HepG2 (cell line): ENCODE data around the gene ITGB8. TPM values are rescaled to one million over a fixed set of nuclear protein-coding genes. Genes with fewer than 3 reads are reported as not detected.

Source experiments
- ATAC-seq: fragments of 200-7000 bp; cut with Tn5 transposase; 3 replicates; pipeline ENCODE4 v1.9.1; 2020; ENCODE audit warnings: mild to moderate bottlenecking, moderate library complexity
- BruUV-seq: library from RNA; stranded (reverse); fragments of 400-500 nt; replicated peaks from 2 replicates; lab custom pipeline; 2021; lab: Mats Ljungman, UMichigan
- CTCF ChIA-PET: fragments of 300-600 bp; formaldehyde crosslinking; extraction: SDS; loops from one replicate; lab custom pipeline; 2021; ENCODE audit warnings: low total read pairs, inconsistent platforms, low intra/inter-chr PET ratio; lab: Yijun Ruan, JAX
- POLR2A ChIA-PET: fragments of 350-600 bp; sonication (Branson Sonifier 250); formaldehyde crosslinking; loops from one replicate; lab custom pipeline; 2020; ENCODE audit warnings: antibody characterized with exemption, inconsistent platforms; lab: Yijun Ruan, JAX
- DNase-seq: peaks from one replicate; pipeline ENCODE4 v3.0.0-alpha.2; 2015; ENCODE audit warnings: low spot score
- FAIRE-seq: peaks from 3 replicates; lab custom pipeline; 2011; peaks lifted over from hg19 to GRCh38; lab: Jason Lieb, UNC
- H2AFZ ChIP-seq: one replicate; pipeline ENCODE4 v1.6.1; 2011; ENCODE audit warnings: low read length, inconsistent platforms
- H3K27ac ChIP-seq: fragments of 300-600 bp; 3 replicates; pipeline ENCODE4 v1.8.0; 2011; ENCODE audit warnings: mixed run types, mild to moderate bottlenecking, mixed read lengths, low read length, inconsistent platforms; ENCODE audit not compliant: insufficient read depth; ENCODE audit errors: extremely low read length
- H3K27me3 ChIP-seq, 2 experiments: fragments of 200-600 bp in 1 of 2; 2 replicates in 1 of 2; 3 replicates in 1 of 2; pipeline versions ENCODE4 v1.6.0 to v1.8.0; 2011; ENCODE audit warnings: low read length in 2 of 2, mild to moderate bottlenecking in 2 of 2, moderate library complexity in 2 of 2, inconsistent platforms in 1 of 2; ENCODE audit not compliant: insufficient read depth in 2 of 2, control insufficient read depth in 1 of 2
- H3K36me3 ChIP-seq, 2 experiments: fragments of 200-600 bp in 1 of 2; replicated peaks in 1 of 2; 2 replicates in 1 of 2; 3 replicates in 1 of 2; pipeline versions ENCODE4 v1.5.1 to v1.8.0; 2011; ENCODE audit warnings: low read length in 2 of 2, inconsistent platforms in 1 of 2; ENCODE audit not compliant: insufficient read depth in 2 of 2, control insufficient read depth in 1 of 2
- H3K4me1 ChIP-seq: 2 replicates; pipeline ENCODE4 v1.5.1; 2012; ENCODE audit warnings: low read length, inconsistent platforms; ENCODE audit not compliant: insufficient read depth
- H3K4me2 ChIP-seq: 2 replicates; pipeline ENCODE4 v1.6.0; 2011; ENCODE audit warnings: low read depth, low read length, inconsistent platforms
- H3K4me3 ChIP-seq, 3 experiments: fragments of 200-600 bp in 1 of 3; sonication (generic), shearing (Covaris generic) in 1 of 3; replicated peaks in 1 of 3; 2 replicates each; pipeline ENCODE4 v1.5.1; 2011 to 2016; ENCODE audit warnings: low read length in 3 of 3, inconsistent platforms in 2 of 3, low read depth in 2 of 3, mild to moderate bottlenecking in 2 of 3, control low read depth in 1 of 3, mixed read lengths in 1 of 3; ENCODE audit not compliant: insufficient read depth in 1 of 3
- H3K79me2 ChIP-seq: one replicate; pipeline ENCODE4 v1.6.1; 2011; ENCODE audit warnings: low read length, inconsistent platforms; ENCODE audit not compliant: insufficient read depth
- H3K9ac ChIP-seq: 2 replicates; pipeline ENCODE4 v1.6.0; 2011; ENCODE audit warnings: mild to moderate bottlenecking, low read depth, low read length, inconsistent platforms; ENCODE audit not compliant: insufficient read depth
- H3K9me3 ChIP-seq: 2 replicates; pipeline ENCODE4 v1.5.1; 2012; ENCODE audit warnings: mild to moderate bottlenecking, low read length
- H4K20me1 ChIP-seq: 2 replicates; pipeline ENCODE4 v1.6.0; 2011; ENCODE audit warnings: inconsistent platforms, mild to moderate bottlenecking, low read length, moderate library complexity; ENCODE audit not compliant: insufficient read depth
- FOXC1 ChIP-seq: sonication (generic); formaldehyde crosslinking; IDR thresholded peaks from 2 replicates; pipeline ENCODE4 v1.8.0; 2022; ENCODE audit warnings: mild to moderate bottlenecking, missing genetic modification reagents, borderline replicate concordance
- GPN1 ChIP-seq: sonication (generic); formaldehyde crosslinking; IDR thresholded peaks from 2 replicates; pipeline ENCODE4 v1.5.1; 2020; ENCODE audit warnings: missing genetic modification reagents, borderline replicate concordance
- HDAC1 ChIP-seq: sonication (generic); formaldehyde crosslinking; IDR thresholded peaks from 2 replicates; pipeline ENCODE4 v1.5.1; 2020; ENCODE audit warnings: mild to moderate bottlenecking, missing genetic modification reagents
- MAFF ChIP-seq: IDR thresholded peaks from 2 replicates; pipeline ENCODE4 v1.6.1; 2011; ENCODE audit warnings: low read depth, low read length, improper control_type of control experiment
- MLLT10 ChIP-seq: sonication (generic); formaldehyde crosslinking; IDR thresholded peaks from 2 replicates; pipeline ENCODE4 v1.4.0; 2020; ENCODE audit warnings: missing genetic modification reagents
- NBN ChIP-seq: fragments of 450-650 bp; conservative IDR thresholded peaks from 2 replicates; pipeline ENCODE4 v1.6.1; 2017
- REXO4 ChIP-seq: sonication (generic); formaldehyde crosslinking; IDR thresholded peaks from 2 replicates; pipeline ENCODE4 v1.8.0; 2022; ENCODE audit warnings: missing genetic modification reagents, mild to moderate bottlenecking, borderline replicate concordance
- SMC3 ChIP-seq: IDR thresholded peaks from 2 replicates; pipeline ENCODE4 v1.6.1; 2011; ENCODE audit warnings: low read length, improper control_type of control experiment
- SNAPC2 ChIP-seq: sonication (generic); formaldehyde crosslinking; IDR thresholded peaks from 2 replicates; pipeline ENCODE4 v1.8.1; 2022; ENCODE audit warnings: mild to moderate bottlenecking, missing genetic modification reagents
- SP4 ChIP-seq: sonication (generic); formaldehyde crosslinking; IDR thresholded peaks from 2 replicates; pipeline ENCODE4 v1.8.1; 2023; ENCODE audit warnings: mild to moderate bottlenecking, missing genetic modification reagents
- SYNCRIP ChIP-seq: fragments of 200-400 bp; formaldehyde crosslinking; IDR thresholded peaks from 2 replicates; pipeline ENCODE4 v1.6.1; 2018; ENCODE audit warnings: mild to moderate bottlenecking, low read depth, low read length; ENCODE audit not compliant: insufficient read depth
- ZFP36 ChIP-seq: fragments of 150-350 bp; IDR thresholded peaks from 2 replicates; pipeline ENCODE4 v1.6.1; 2018; ENCODE audit warnings: borderline replicate concordance, low read length, low read depth; ENCODE audit not compliant: partially characterized antibody
- ZNF768 ChIP-seq: sonication (generic); formaldehyde crosslinking; IDR thresholded peaks from 2 replicates; pipeline ENCODE4 v1.4.0; 2020; ENCODE audit warnings: missing genetic modification reagents
- ZNF776 ChIP-seq: sonication (generic); formaldehyde crosslinking; IDR thresholded peaks from 2 replicates; pipeline ENCODE4 v1.4.0; 2020; ENCODE audit warnings: mild to moderate bottlenecking, missing genetic modification reagents
- ZSCAN30 ChIP-seq: sonication (generic); formaldehyde crosslinking; IDR thresholded peaks from 2 replicates; pipeline ENCODE4 v1.5.0; 2020; ENCODE audit warnings: mild to moderate bottlenecking, missing genetic modification reagents
- WGBS: methylation state at CpG from one replicate; pipeline ENCODE4 v1.1.6; 2017; ENCODE audit warnings: low lambda C conversion rate; 5-methylcytosine and 5-hydroxymethylcytosine counted together
- in situ Hi-C: cut with HindIII; loops from 2 replicates; pipeline ENCODE4 v1.10.0; 2017; ENCODE audit warnings: low pct_unique_long_range_greater_than_20kb; ENCODE audit not compliant: extremely low pct_ligation_motif_present
- intact Hi-C: fragments of 100-400 bp; cut with micrococcal nuclease; formaldehyde crosslinking; loops from one replicate; pipeline ENCODE4 v1.10.0; 2022; ENCODE audit not compliant: unreplicated experiment
- polyA plus RNA-seq, 8 experiments: library from polyadenylated mRNA; depleted of rRNA in 3 of 8; stranded (reverse) in 7 of 8; unstranded in 1 of 8; fragments of >200 nt; fragmentation: Illumina TruSeq in 4 of 8; extraction: Trizol in 4 of 8; gene quantifications; 2 replicates each; pipeline versions ENCODE4 v1.2.1 to v1.2.3, GENCODE V29; 2011 to 2016; ENCODE audit warnings: low read depth in 4 of 8, missing spikeins in 1 of 8, mixed read lengths in 1 of 8; ENCODE audit not compliant: insufficient read depth in 1 of 8
- total RNA-seq, 5 experiments: library from RNA; depleted of rRNA; stranded (reverse); fragments of >200 nt; fragmentation: Illumina TruSeq; extraction: Trizol; gene quantifications; 2 replicates each; pipeline ENCODE4 v1.2.3, GENCODE V29; 2016; ENCODE audit warnings: low read depth in 1 of 5
- TF ChIP-seq, protein P1 (sequence below): sonication (generic); formaldehyde crosslinking; IDR thresholded peaks from 2 replicates; pipeline ENCODE4 v1.4.0; 2020; ENCODE audit warnings: missing genetic modification reagents
- TF ChIP-seq, protein P2 (sequence below): sonication (generic); formaldehyde crosslinking; IDR thresholded peaks from 2 replicates; pipeline ENCODE4 v1.5.0; 2020; ENCODE audit warnings: mild to moderate bottlenecking, low read depth, missing genetic modification reagents, borderline replicate concordance
- TF ChIP-seq, protein P3 (sequence below): IDR thresholded peaks from 2 replicates; pipeline ENCODE4 v1.6.1; 2016; ENCODE audit warnings: mild to moderate bottlenecking
- TF ChIP-seq, protein P4 (sequence below): sonication (generic); formaldehyde crosslinking; IDR thresholded peaks from 2 replicates; pipeline ENCODE4 v1.4.0; 2020; ENCODE audit warnings: missing genetic modification reagents, mild to moderate bottlenecking, borderline replicate concordance

The ITGB8 gene
- total and polyA plus RNA-seq, 2 of the 13 experiments (the other 11 are each of a cell fraction or from before 2014, with no cell fraction given) = 0.01 TPM; not detected in 1

DNA sequence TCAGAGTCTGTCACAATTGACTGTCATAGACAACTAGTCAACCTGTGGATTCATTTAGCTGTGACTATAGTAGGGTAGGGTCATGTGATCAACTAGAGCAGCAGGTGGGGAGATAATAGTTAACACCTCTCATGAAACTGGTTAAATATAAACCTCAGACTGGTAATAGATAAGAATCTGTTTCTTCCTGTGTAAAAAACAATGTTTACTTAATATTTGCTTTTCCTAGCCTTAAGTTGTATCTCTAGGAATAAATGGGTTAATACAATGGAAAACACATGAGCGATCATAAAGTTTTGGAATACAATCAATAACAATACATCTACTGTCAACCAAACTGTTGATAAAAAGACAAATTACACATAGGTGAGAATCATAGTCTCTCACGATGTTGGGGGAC is 43.4 kb upstream of the ITGB8 start:
- TF ChIP-seq HDAC1 (no peak), SMC3 (no peak), REXO4 (no peak), ZNF776 (no peak), NBN (no peak), ZFP36 (no peak), ZSCAN30 (CRISPR knock-in tag) (no peak)
- TF ChIP-seq, protein P1, sequence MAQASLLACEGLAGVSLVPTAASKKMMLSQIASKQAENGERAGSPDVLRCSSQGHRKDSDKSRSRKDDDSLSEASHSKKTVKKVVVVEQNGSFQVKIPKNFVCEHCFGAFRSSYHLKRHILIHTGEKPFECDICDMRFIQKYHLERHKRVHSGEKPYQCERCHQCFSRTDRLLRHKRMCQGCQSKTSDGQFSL = no peak
- 22% methylated on average over 2 of the region's 2 CpGs for WGBS
- no peak for ATAC-seq

DNA sequence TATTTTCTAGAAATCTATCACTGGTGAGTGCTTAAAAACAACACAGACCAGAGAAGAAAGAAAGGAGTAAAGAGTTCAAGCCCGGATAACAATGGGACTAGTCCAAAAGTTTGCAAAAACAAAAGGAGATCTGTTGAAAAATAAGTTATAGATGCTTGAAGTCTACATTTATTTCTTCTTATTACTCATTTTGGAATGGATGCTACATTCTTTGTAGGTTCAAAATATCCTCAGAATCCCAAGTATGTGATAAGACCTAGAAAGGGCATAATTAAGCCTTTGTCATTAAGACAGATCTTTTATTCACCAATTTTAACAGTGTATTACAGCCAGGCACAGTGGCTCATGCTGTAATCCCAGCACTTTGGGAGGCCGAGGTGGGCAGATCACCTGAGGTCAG is 42.7 kb upstream of the ITGB8 start:
- H3K4me1 ChIP-seq = no peaks in the 10 kb centered on the region
- WGBS = 1% methylated on average over 2 of the region's 2 CpGs
- DNase-seq (no peak), FAIRE-seq (no peak), ATAC-seq (no peak)
- no peak overlapping the region for H3K4me3 ChIP-seq
- no peaks in the 10 kb centered on the region for H3K9me3 ChIP-seq
- no peaks in the 10 kb centered on the region for H3K79me2 ChIP-seq
- no peaks in the 10 kb centered on the region for H3K36me3 ChIP-seq
- H3K4me2 ChIP-seq = no peak overlapping the region
- no peaks in the 10 kb centered on the region for H3K27me3 ChIP-seq
- in situ Hi-C loops (no loop called here), intact Hi-C loops (no loop called here)
- no peak overlapping the region for H3K27ac ChIP-seq
- CTCF ChIA-PET = no interaction called here
- H3K9ac ChIP-seq = no peak overlapping the region
- no TSS peak for BruUV-seq
- H2AFZ ChIP-seq = no peak overlapping the region
- no peaks in the 10 kb centered on the region for H4K20me1 ChIP-seq
- POLR2A ChIA-PET = no interaction called here
- TF ChIP-seq, protein P2, sequence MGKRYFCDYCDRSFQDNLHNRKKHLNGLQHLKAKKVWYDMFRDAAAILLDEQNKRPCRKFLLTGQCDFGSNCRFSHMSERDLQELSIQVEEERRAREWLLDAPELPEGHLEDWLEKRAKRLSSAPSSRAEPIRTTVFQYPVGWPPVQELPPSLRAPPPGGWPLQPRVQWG (CRISPR knock-in tag) = no peak
- TF ChIP-seq MLLT10 (CRISPR knock-in tag) = no peak
- no peak for TF ChIP-seq SNAPC2 (CRISPR knock-in tag)
- no peak for TF ChIP-seq FOXC1
- TF ChIP-seq SP4 (CRISPR knock-in tag) = no peak
- TF ChIP-seq, protein P3, sequence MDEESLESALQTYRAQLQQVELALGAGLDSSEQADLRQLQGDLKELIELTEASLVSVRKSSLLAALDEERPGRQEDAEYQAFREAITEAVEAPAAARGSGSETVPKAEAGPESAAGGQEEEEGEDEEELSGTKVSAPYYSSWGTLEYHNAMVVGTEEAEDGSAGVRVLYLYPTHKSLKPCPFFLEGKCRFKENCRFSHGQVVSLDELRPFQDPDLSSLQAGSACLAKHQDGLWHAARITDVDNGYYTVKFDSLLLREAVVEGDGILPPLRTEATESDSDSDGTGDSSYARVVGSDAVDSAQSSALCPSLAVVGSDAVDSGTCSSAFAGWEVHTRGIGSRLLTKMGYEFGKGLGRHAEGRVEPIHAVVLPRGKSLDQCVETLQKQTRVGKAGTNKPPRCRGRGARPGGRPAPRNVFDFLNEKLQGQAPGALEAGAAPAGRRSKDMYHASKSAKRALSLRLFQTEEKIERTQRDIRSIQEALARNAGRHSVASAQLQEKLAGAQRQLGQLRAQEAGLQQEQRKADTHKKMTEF (CRISPR knock-in tag) = no peak
- no peak for TF ChIP-seq SYNCRIP
- no peak for TF ChIP-seq GPN1 (CRISPR knock-in tag)
- TF ChIP-seq, protein P4, sequence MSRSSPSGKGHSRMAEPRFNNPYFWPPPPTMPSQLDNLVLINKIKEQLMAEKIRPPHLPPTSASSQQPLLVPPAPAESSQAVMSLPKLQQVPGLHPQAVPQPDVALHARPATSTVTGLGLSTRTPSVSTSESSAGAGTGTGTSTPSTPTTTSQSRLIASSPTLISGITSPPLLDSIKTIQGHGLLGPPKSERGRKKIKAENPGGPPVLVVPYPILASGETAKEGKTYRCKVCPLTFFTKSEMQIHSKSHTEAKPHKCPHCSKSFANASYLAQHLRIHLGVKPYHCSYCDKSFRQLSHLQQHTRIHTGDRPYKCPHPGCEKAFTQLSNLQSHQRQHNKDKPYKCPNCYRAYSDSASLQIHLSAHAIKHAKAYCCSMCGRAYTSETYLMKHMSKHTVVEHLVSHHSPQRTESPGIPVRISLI (CRISPR knock-in tag) = no peak
- no peak for TF ChIP-seq MAFF
- TF ChIP-seq ZNF768 = no peak

More for the DNA sequence above, 43.4 kb upstream of the ITGB8 start:
- Histone ChIP-seq H3K36me3 (no peaks in the 10 kb centered on the region), H3K27me3 (no peaks in the 10 kb centered on the region), H3K4me1 (no peaks in the 10 kb centered on the region), H3K4me3 (no peak overlapping the region), H3K4me2 (no peak overlapping the region), H3K27ac (no peak overlapping the region), H2AFZ (no peak overlapping the region), H3K9me3 (no peaks in the 10 kb centered on the region), H3K79me2 (no peaks in the 10 kb centered on the region), H3K9ac (no peak overlapping the region), H4K20me1 (no peaks in the 10 kb centered on the region)
- in situ Hi-C loops (no loop called here), intact Hi-C loops (no loop called here)
- no peak for FAIRE-seq
- CTCF ChIA-PET = no interaction called here
- BruUV-seq = no TSS peak
- POLR2A ChIA-PET = no interaction called here
- DNase-seq = no peak
